Uterus (tissue), 4 donors: ENCODE results near the gene COL4A1. TPM values are rescaled to one million over a fixed set of nuclear protein-coding genes. Genes with fewer than 3 reads are reported as not detected.

Source experiments
- DNase-seq, 2 donors: peaks; one replicate each; pipeline ENCODE4 v3.0.0-alpha.2; 2019 to 2020
- H3K27ac ChIP-seq, 2 donors: fragments of 200-600 bp; sonication (generic); 1 replicate in 1 of 2; 2 replicates in 1 of 2; pipeline ENCODE4 v1.5.1; 2016 to 2018
- H3K27me3 ChIP-seq, 2 donors: fragments of 200-600 bp; sonication (generic); one replicate each; pipeline ENCODE4 v1.5.1; 2018 to 2019; ENCODE audit warnings: control low read depth in 1 of 2
- H3K36me3 ChIP-seq, 2 donors: fragments of 200-600 bp; sonication (generic); one replicate each; pipeline ENCODE4 v1.5.1; 2019; ENCODE audit warnings: control low read depth in 1 of 2
- H3K4me1 ChIP-seq, 2 donors: fragments of 200-600 bp; sonication (generic); one replicate each; pipeline ENCODE4 v1.5.1; 2018 to 2019; ENCODE audit warnings: control low read depth in 1 of 2
- H3K4me3 ChIP-seq, 2 donors: fragments of 200-600 bp; sonication (generic); 1 replicate in 1 of 2; 2 replicates in 1 of 2; pipeline ENCODE4 v1.5.1; 2018 to 2019; ENCODE audit warnings: mild to moderate bottlenecking in 1 of 2
- H3K9me3 ChIP-seq, 2 donors: fragments of 200-600 bp; sonication (generic); one replicate each; pipeline ENCODE4 v1.5.1; 2019; ENCODE audit warnings: control low read depth in 1 of 2
- POLR2A ChIP-seq, 2 donors: fragments of 450-650 bp; IDR thresholded peaks; one replicate each; pipeline ENCODE4 v1.6.1; 2016; ENCODE audit warnings: antibody characterized with exemption in 2 of 2, mild to moderate bottlenecking in 1 of 2, moderate library complexity in 1 of 2
- intact Hi-C: fragments of 100-400 bp; cut with DNase I; formaldehyde crosslinking; loops from one replicate; pipeline ENCODE4 v1.15.1; 2023; ENCODE audit warnings: low total_unique reads
- total RNA-seq, 4 donors: library from RNA; depleted of rRNA in 3 of 4; stranded (reverse); fragments of >200 nt in 3 of 4; gene quantifications; one replicate each; pipeline versions ENCODE4 v1.1.0 to v1.2.4, GENCODE V29; 2014 to 2023
- TF ChIP-seq, protein P1 (sequence below), 4 experiments: fragments of 200-600 bp in 2 of 4; fragments of 450-650 bp in 2 of 4; sonication (generic) in 2 of 4; IDR thresholded peaks; one replicate each; pipeline ENCODE4 v1.5.1; 2016 to 2019; ENCODE audit warnings: antibody characterized with exemption in 4 of 4, mild to moderate bottlenecking in 2 of 4, moderate library complexity in 1 of 4
- donor health status: DM: yes; HTN: yes; CAD: no.

COL4A1 gene
- total RNA-seq, 4 donors from 2014 or later = 164 to 737 (median 209) TPM

DNA sequence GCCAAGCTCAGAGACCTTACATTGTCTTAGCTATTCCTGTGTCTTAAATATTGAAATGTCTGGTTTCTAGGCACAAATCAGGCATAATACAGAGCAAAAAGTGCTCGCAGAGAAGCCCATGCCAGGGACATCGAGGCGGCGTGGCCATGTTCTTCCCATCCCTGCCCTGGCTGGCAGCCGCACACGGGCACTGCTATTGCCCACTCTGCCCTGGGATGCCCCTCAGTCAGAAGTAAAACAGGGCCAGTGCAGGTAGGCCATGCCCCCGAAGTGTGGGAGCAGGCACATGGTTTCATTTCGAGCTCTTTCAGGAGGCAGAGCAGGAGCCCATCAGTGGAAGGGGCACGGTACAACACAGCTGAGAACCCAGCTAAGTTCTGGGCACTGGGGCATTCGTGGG, 113.5 kb downstream of the COL4A1 start:
- TF ChIP-seq, protein P1, sequence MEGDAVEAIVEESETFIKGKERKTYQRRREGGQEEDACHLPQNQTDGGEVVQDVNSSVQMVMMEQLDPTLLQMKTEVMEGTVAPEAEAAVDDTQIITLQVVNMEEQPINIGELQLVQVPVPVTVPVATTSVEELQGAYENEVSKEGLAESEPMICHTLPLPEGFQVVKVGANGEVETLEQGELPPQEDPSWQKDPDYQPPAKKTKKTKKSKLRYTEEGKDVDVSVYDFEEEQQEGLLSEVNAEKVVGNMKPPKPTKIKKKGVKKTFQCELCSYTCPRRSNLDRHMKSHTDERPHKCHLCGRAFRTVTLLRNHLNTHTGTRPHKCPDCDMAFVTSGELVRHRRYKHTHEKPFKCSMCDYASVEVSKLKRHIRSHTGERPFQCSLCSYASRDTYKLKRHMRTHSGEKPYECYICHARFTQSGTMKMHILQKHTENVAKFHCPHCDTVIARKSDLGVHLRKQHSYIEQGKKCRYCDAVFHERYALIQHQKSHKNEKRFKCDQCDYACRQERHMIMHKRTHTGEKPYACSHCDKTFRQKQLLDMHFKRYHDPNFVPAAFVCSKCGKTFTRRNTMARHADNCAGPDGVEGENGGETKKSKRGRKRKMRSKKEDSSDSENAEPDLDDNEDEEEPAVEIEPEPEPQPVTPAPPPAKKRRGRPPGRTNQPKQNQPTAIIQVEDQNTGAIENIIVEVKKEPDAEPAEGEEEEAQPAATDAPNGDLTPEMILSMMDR (IDR thresholded peaks at IDR 0.05) = no peak
- no peak for TF ChIP-seq POLR2A (IDR thresholded peaks at IDR 0.05)
- no peaks in the 10 kb centered on the region for H3K4me1 ChIP-seq
- DNase-seq = no peak
- intact Hi-C loops = no loop called here
- H3K27me3 ChIP-seq = no peaks in the 10 kb centered on the region
- no peaks in the 10 kb centered on the region for H3K36me3 ChIP-seq
- no peaks in the 10 kb centered on the region for H3K9me3 ChIP-seq
- H3K4me3 ChIP-seq = no peak overlapping the region
- no peak overlapping the region for H3K27ac ChIP-seq

DNA sequence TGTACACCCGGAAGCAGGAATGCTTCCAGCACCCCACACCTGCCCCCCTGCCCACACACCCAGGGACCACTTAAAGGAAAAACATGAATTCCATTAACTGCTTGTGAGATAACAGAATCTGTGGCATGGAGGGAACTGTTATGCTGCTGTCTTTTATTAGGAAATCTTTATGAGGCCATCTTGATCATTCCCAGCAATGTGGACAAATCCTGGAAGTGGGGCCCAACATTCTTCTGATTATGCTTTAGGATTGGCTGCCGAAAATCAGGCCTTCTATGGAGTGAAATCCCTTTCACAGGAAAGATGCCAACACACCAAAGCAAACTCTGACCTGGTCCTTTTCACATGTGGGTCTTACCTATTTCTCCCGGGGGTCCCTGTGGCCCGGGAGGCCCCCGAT, 114.5 kb downstream of the COL4A1 start:
- TF ChIP-seq, protein P1 (IDR thresholded peaks at IDR 0.05) = no peak
- no peak for TF ChIP-seq POLR2A (IDR thresholded peaks at IDR 0.05)
- Histone ChIP-seq H3K27me3 (no peaks in the 10 kb centered on the region), H3K4me1 (no peaks in the 10 kb centered on the region), H3K4me3 (no peak overlapping the region), H3K9me3 (no peaks in the 10 kb centered on the region), H3K36me3 (no peaks in the 10 kb centered on the region), H3K27ac (no peak overlapping the region)
- no peak for DNase-seq
- intact Hi-C loops = no loop called here

GRCh38 chr13:110187641-110188161, 119.3 kb downstream of the COL4A1 start:
- no peak overlapping the region for H3K27ac ChIP-seq
- H3K27me3 ChIP-seq = no peaks in the 10 kb centered on the region
- no peaks in the 10 kb centered on the region for H3K9me3 ChIP-seq
- H3K4me3 ChIP-seq = no peak overlapping the region
- TF ChIP-seq, protein P1 (IDR thresholded peaks at IDR 0.05) = no peak
- no peak for TF ChIP-seq POLR2A (IDR thresholded peaks at IDR 0.05)
- H3K4me1 ChIP-seq = no peaks in the 10 kb centered on the region
- H3K36me3 ChIP-seq = no peaks in the 10 kb centered on the region
- no peak for DNase-seq
- intact Hi-C loops = no loop called here

GRCh38 chr13:110186231-110186855, 120.6 kb downstream of the COL4A1 start:
- no peak for TF ChIP-seq POLR2A (IDR thresholded peaks at IDR 0.05)
- TF ChIP-seq, protein P1 (IDR thresholded peaks at IDR 0.05) = no peak
- intact Hi-C loops = no loop called here
- H3K27ac ChIP-seq = no peak overlapping the region

GRCh38 chr13:110185696-110186095, 121.3 kb downstream of the COL4A1 start:
- H3K4me3 ChIP-seq = no peak overlapping the region
- H3K36me3 ChIP-seq = no peaks in the 10 kb centered on the region
- no peak for TF ChIP-seq POLR2A (IDR thresholded peaks at IDR 0.05)
- TF ChIP-seq, protein P1 (IDR thresholded peaks at IDR 0.05) = no peak
- intact Hi-C loops = no loop called here
- H3K9me3 ChIP-seq = no peaks in the 10 kb centered on the region
- no peak for DNase-seq
- no peak overlapping the region for H3K27ac ChIP-seq
- no peaks in the 10 kb centered on the region for H3K27me3 ChIP-seq
- no peaks in the 10 kb centered on the region for H3K4me1 ChIP-seq

More at GRCh38 chr13:110186231-110186855, 120.6 kb downstream of the COL4A1 start:
- no peak for DNase-seq
- no peaks in the 10 kb centered on the region for H3K36me3 ChIP-seq
- H3K4me1 ChIP-seq = no peaks in the 10 kb centered on the region
- no peak overlapping the region for H3K4me3 ChIP-seq
- no peaks in the 10 kb centered on the region for H3K9me3 ChIP-seq
- no peaks in the 10 kb centered on the region for H3K27me3 ChIP-seq
